ENCODE measurements around the gene AGK. TPM values are rescaled to one million over a fixed set of nuclear protein-coding genes. Genes with fewer than 3 reads are reported as not detected.

The AGK gene
- total RNA-seq, 1 experiment from 2014 or later = 32.2 TPM

DNA sequence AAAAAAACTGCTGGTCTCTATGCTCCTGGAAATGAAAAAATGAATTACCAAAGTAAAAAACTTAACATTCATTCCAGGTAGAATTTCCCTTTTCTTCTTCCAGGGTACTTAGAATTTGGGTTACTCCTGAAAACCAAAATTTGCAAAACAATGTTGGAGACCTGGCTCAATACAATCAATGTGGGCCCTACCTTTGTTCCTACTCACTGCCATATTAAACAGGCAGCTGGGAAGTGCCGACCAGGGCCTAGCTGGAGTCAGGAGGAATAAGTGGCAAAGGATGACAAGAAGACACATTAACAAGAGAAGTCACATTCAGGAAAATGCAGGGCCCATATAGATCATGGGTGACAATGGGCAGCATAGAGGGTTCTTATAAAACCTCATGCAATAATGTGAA lies 6.4 kb upstream of the AGK start (continued):
- TF ChIP-seq, protein P1, sequence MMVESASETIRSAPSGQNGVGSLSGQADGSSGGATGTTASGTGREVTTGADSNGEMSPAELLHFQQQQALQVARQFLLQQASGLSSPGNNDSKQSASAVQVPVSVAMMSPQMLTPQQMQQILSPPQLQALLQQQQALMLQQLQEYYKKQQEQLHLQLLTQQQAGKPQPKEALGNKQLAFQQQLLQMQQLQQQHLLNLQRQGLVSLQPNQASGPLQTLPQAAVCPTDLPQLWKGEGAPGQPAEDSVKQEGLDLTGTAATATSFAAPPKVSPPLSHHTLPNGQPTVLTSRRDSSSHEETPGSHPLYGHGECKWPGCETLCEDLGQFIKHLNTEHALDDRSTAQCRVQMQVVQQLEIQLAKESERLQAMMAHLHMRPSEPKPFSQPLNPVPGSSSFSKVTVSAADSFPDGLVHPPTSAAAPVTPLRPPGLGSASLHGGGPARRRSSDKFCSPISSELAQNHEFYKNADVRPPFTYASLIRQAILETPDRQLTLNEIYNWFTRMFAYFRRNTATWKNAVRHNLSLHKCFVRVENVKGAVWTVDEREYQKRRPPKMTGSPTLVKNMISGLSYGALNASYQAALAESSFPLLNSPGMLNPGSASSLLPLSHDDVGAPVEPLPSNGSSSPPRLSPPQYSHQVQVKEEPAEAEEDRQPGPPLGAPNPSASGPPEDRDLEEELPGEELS (CRISPR knock-in tag; IDR thresholded peaks at IDR 0.05) = no peak
- TF ChIP-seq NFYB (CRISPR knock-in tag; conservative IDR thresholded peaks at IDR 0.05; ENCODE audit: low read depth) (no peak), ZSCAN18 (CRISPR knock-in tag; IDR thresholded peaks at IDR 0.05) (no peak)
- TF ChIP-seq, protein P2, sequence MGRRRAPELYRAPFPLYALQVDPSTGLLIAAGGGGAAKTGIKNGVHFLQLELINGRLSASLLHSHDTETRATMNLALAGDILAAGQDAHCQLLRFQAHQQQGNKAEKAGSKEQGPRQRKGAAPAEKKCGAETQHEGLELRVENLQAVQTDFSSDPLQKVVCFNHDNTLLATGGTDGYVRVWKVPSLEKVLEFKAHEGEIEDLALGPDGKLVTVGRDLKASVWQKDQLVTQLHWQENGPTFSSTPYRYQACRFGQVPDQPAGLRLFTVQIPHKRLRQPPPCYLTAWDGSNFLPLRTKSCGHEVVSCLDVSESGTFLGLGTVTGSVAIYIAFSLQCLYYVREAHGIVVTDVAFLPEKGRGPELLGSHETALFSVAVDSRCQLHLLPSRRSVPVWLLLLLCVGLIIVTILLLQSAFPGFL (CRISPR knock-in tag; IDR thresholded peaks at IDR 0.05; ENCODE audit: borderline replicate concordance) = no peak

- peaks cover 41% of the 10 kb centered on the region for H3K4me1 Mint-ChIP-seq
- no peak for ATAC-seq
- H3K27me3 Mint-ChIP-seq (ENCODE audit: low read depth) = no peaks in the 10 kb centered on the region
- no peak overlapping the region for H3K4me3 Mint-ChIP-seq
- no peak for DNase-seq (ENCODE audit: low spot score)
- ChIA-PET POLR2A (interaction anchor here (1.0 kb wide), 1 partner anchor 33 kb away, joined by 3 read pairs; no protein-coding TSS in a partner anchor), CTCF (interaction anchor here (2.5 to 2.8 kb wide), 2 partner anchors 16 to 100 kb away, joined by 12 read pairs; no protein-coding TSS in a partner anchor)
- H3K27ac Mint-ChIP-seq = no peak overlapping the region
- H3K9me3 Mint-ChIP-seq = no peaks in the 10 kb centered on the region
- no peaks in the 10 kb centered on the region for H3K36me3 Mint-ChIP-seq
- TF ChIP-seq FOXP1 (CRISPR knock-in tag; IDR thresholded peaks at IDR 0.05; ENCODE audit: borderline replicate concordance) (no peak), ETV6 (CRISPR knock-in tag; IDR thresholded peaks at IDR 0.05) (no peak), MAX (CRISPR knock-in tag; IDR thresholded peaks at IDR 0.05) (no peak), ZNF512 (CRISPR knock-in tag; IDR thresholded peaks at IDR 0.05; ENCODE audit: borderline replicate concordance) (no peak), ATF2 (CRISPR knock-in tag; IDR thresholded peaks at IDR 0.05; ENCODE audit: borderline replicate concordance, low read depth) (no peak), CREB1 (CRISPR knock-in tag; IDR thresholded peaks at IDR 0.05) (no peak), RELA (CRISPR knock-in tag; IDR thresholded peaks at IDR 0.05; ENCODE audit: borderline replicate concordance) (no peak), TP53 (CRISPR knock-in tag; IDR thresholded peaks at IDR 0.05) (no peak), STAT6 (CRISPR knock-in tag; conservative IDR thresholded peaks at IDR 0.05; ENCODE audit: low read depth) (no peak), JAZF1 (CRISPR knock-in tag; IDR thresholded peaks at IDR 0.05) (no peak), NR3C1 (CRISPR knock-in tag; conservative IDR thresholded peaks at IDR 0.05; ENCODE audit: low read depth) (no peak), CBFB (CRISPR knock-in tag; IDR thresholded peaks at IDR 0.05; ENCODE audit: low read depth) (no peak), SMAD3 (CRISPR knock-in tag; IDR thresholded peaks at IDR 0.05; ENCODE audit: borderline replicate concordance) (no peak), AFF4 (CRISPR knock-in tag; IDR thresholded peaks at IDR 0.05; ENCODE audit: borderline replicate concordance) (no peak)
Measured at GRCh38 chr7:141549582-141549981, 1.6 kb upstream of the AGK start.
